ENCODE measurements around the gene PRAMEF10.
"Not testable (repeated sequence)": the region's sequence is repeated elsewhere in the genome, so short reads cannot be mapped to it uniquely, and the experiment has no call there.

The PRAMEF10 gene, protein sequence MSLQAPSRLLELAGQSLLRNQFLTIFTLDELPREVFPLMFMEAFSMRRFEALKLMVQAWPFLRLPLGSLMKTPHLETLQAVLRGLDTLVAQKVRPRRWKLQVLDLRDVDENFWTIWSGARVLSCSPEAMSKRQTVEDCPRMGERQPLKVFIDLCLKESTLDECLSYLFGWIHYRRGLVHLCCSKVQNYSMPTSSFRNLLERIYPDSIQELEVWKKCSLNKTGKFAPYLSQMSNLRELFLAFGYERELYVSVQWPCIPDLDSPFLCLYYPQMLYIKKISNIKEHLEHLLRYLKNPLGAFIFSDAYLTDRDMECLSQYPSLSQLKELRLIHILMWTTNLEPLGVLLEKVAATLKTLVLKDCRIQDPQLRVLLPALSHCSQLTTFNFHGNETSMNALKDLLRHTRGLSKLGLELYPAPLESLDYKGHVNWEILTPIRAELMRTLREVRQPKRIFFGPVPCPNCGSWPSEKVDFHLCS

DNA sequence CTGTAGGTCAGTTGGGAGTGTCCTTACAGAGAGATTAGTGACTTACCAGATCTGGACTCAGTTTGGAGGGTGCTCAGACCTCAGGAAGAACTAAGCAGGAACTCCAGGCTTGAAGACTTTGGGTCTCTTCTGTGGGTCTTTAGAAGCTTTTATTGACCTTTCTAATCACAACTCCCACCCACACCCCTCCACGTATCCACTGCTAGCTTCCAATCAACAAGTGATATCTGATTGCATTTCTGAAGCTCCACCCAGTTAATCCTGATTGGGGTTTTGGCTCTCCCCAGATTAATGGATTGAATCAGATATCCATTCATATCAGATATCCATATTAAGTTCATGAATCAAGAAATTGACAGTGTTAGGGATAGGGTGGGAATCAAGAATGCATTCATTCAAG is at the start of gene PRAMEF10:
PRAMEF10 (minus strand) TSS at position 101 of the 400 bp plus-strand sequence. CDS start 2,423 bp downstream, outside the sequence.
- not testable (repeated sequence) for DNase-seq

- not testable (repeated sequence) for DNase-seq
Observed at GRCh38 chr1:12947480-12947879, 49.4 kb upstream of the PRAMEF10 start, which contains the start of gene PRAMEF6. Gene PRAMEF6, minus strand, starts transcription at chr1:12947580. Its CDS starts 5,062 bp downstream, at chr1:12942518.

GRCh38 chr1:12924368-12924767 is 26.3 kb upstream of the PRAMEF10 start:
- not testable (repeated sequence) for DNase-seq

DNA sequence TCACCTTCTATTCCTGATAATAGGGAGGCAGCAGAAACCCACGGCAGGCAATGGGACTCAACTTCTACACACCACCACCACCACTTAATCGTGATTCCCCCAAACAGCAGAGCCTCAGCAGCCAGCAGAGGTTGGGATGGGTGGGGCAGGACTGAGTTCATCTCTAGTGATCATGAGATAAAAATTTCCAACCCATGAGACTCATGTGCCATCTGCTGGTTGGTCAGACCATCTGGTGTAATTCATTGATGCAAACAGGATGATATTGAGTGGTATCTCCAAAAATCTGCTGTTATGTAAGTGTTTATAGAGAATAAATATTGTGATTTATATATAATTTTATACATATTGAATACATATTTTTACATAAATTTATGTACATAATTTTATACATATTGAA is 23.7 kb upstream of the PRAMEF10 start:
- DNase-seq, result not testable (repeated sequence)

DNA sequence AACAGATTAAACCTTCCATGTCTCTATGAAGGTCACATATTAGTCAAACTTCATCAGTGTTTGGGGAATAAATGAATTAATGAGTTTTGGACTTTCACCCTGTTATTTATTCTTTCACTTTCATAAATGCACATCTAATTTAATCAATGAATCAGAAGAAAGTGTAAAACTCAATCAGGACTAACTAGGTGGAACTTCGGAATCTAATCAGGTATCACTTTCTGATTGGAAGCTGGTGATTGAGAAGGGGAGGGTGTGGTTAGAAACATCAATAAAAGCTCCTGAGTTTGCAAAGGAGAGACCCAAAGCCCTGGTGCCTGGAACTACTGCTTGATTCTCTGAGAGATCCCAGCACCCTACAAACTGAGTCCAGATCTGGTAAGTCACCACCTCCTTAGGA is 18.2 kb upstream of the PRAMEF10 start, which contains the start of gene PRAMEF7:
PRAMEF7 (plus strand) TSS at position 301 of the 400 bp plus-strand sequence. CDS start 1,083 bp downstream, outside the sequence.
- DNase-seq, result not testable (repeated sequence)

DNA sequence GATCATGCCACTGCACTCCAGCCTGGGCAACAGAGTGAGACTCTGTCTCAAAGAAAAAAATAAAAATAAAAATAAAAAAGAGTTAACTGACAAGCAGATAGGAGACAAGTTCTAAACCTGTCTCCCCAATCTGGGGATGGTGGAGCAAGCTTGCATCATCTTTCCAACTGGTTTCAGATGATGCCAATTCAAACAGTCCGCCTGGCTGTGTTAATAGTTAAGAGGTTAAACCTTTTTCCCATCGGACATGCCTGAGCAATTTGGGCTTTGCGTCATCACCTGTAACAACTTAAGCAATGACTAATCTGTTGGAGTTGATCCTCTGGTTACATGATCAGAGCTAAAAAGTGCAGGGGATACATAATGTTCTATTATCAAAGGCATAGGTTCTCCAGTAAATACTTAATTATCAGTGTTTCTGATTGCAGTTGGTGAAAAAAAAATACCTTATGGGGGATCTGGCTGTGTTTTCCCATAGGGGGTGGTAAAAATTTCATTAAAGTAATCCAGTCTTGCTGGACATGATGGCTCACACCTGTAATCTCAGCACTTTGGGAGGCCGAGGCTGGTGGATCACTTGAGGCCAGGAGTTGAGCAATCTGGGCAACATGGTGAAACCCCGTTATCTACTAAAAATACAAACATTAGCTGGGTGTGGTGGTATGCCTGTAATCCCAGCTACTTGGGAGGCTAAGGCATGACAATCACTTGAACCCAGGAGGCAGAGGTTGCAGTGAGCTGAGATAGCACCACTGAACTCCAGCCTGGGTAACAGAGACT is 5.9 kb upstream of the PRAMEF10 start:
- DNase-seq, result not testable (repeated sequence)

DNA sequence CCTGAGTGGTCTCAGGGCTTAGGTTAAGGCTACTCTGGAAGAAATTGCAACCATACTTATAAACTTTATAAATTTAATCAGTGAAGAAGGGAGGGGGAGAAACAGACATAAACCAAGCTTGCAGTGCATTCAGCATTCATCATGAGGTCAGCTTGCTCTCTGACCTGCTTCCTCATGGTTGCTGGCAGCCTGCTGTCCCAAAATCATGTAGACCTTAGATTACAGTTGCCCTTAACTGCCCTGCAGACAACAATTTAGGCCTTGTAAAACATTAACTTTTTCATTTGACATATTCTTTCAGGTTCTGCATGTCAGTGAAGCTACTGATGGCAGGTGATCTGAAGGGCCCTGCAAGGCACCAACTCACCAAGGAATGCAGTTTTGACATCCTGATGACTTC is 1.1 kb upstream of the PRAMEF10 start:
- DNase-seq, result not testable (repeated sequence)

DNA sequence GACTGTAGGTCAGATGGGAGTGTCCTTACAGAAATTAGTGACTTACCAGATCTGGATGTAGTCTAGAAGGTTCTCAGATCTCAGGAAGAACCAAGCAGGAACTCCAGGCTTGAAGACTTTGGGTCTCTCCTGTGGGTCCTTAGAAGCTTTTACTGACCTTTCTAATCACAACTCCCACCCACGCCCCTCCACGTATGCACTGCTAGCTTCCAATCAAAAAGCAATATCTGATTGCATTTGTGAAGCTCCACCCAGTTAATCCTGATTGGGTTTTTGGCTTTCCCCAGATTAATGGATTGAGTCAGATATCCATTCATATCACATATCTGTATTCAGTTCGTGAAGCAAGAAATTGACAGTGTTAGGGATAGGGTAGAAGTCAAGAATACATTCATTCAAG is 12.0 kb downstream of the PRAMEF10 start, which contains the start of gene PRAMEF4:
PRAMEF4 (minus strand) TSS at position 101 of the 400 bp plus-strand sequence. CDS start 2,807 bp downstream, outside the sequence.
- DNase-seq, result not testable (repeated sequence)

GRCh38 chr1:12878453-12878852 is 19.6 kb downstream of the PRAMEF10 start:
- not testable (repeated sequence) for DNase-seq

- DNase-seq, result not testable (repeated sequence)
Observed at GRCh38 chr1:12863131-12863880, 34.8 kb downstream of the PRAMEF10 start.

DNA sequence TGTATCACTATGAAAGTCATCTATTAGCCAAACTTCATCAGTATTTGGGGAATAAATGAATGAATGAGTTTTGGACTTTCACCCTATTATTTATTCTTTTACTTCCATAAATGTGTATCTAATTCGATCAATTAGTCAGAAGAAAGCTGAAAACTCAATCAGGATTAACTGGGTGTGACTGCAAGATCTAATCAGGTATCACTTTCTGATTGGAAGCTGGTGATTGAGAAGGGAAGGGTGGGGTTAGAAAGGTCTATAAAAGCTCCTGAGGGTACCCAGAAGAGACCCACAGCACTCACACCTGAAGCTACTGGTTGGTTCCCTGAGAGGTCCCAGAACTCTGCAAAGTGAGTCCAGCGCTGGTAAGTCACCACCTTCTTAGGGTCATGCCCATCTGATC is 41.3 kb downstream of the PRAMEF10 start, which contains the start of gene PRAMEF2:
PRAMEF2 (plus strand) TSS at position 301 of the 400 bp plus-strand sequence. CDS start 1,924 bp downstream, outside the sequence.
- not testable (repeated sequence) for DNase-seq

GRCh38 chr1:12851779-12852178 is 46.3 kb downstream of the PRAMEF10 start:
- DNase-seq, result no peak

DNA sequence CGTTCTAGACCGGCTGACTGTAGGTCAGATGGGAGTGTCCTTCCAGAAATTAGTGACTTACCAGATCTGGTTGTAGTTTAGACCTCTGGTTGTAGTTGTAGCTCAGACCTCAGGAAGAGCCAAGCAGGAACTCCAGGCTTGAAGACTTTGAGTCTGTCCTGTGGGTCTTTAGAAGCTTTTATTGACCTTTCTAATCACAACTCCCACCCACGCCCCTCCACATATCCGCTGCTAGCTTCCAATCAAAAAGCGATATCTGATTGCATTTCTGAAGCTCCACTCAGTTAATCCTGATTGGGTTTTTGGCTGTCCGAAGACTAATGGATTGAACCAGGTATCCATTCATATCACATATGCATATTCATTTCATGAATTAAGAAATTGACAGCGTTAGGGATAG is 49.5 kb downstream of the PRAMEF10 start, which contains the start of gene HNRNPCL1:
HNRNPCL1 (minus strand) TSS at position 101 of the 400 bp plus-strand sequence. CDS start 431 bp downstream, outside the sequence.
- not testable (repeated sequence) for DNase-seq

Data from activated effector memory CD4-positive, alpha-beta T cell treated with Interleukin-2 at 50 U/mL for 16 hours (primary cell).